Right lobe of liver (tissue), 6 donors: ENCODE measurements around the gene SFRP5. TPM values are rescaled to one million over a fixed set of nuclear protein-coding genes. Genes with fewer than 3 reads are reported as not detected.
A peak's percentile ranks its signal among the peaks of the same experiment; 100 is the strongest.

Experiments used
- ATAC-seq, 4 donors: fragments of 200-7000 bp; cut with Tn5 transposase; one replicate each; pipeline ENCODE4 v1.9.1; 2020; ENCODE audit warnings: mild to moderate bottlenecking in 4 of 4, moderate library complexity in 4 of 4
- DNase-seq, 3 donors: peaks; one replicate each; pipeline ENCODE4 v3.0.0-alpha.2; 2020
- H3K27ac ChIP-seq, 3 donors: fragments of 200-600 bp; one replicate each; pipeline ENCODE4 v1.8.0; 2022
- H3K27me3 ChIP-seq, 2 donors: fragments of 200-600 bp; one replicate each; pipeline ENCODE4 v1.8.0; 2022
- H3K36me3 ChIP-seq, 4 donors: fragments of 200-600 bp; sonication (generic) in 1 of 4; one replicate each; pipeline versions ENCODE4 v1.5.1 to v1.8.0; 2017 to 2022; ENCODE audit warnings: control low read depth in 1 of 4
- H3K4me1 ChIP-seq, 4 donors: fragments of 200-600 bp; sonication (generic) in 1 of 4; one replicate each; pipeline versions ENCODE4 v1.5.1 to v1.8.0; 2017 to 2022; ENCODE audit warnings: control low read depth in 1 of 4
- H3K4me3 ChIP-seq, 3 donors: fragments of 200-600 bp; one replicate each; pipeline ENCODE4 v1.8.0; 2022
- H3K9me3 ChIP-seq, 4 donors: fragments of 200-600 bp; sonication (generic) in 1 of 4; one replicate each; pipeline versions ENCODE4 v1.5.1 to v1.8.0; 2017 to 2022; ENCODE audit warnings: control low read depth in 1 of 4
- POLR2A ChIP-seq: fragments of 450-650 bp; IDR thresholded peaks from one replicate; pipeline ENCODE4 v1.6.1; 2017; ENCODE audit warnings: antibody characterized with exemption, mild to moderate bottlenecking
- WGBS: methylation state at CpG from one replicate; pipeline ENCODE4 v1.1.6; 2018; ENCODE audit warnings: low coverage, low lambda C conversion rate; ENCODE audit not compliant: insufficient coverage; ENCODE audit errors: missing lambda C conversion rate; 5-methylcytosine and 5-hydroxymethylcytosine counted together
- intact Hi-C, 2 donors: fragments of 100-400 bp; cut with DNase I; formaldehyde crosslinking; loops; one replicate each; pipeline versions ENCODE4 v1.11.2 to v1.14.1; 2022
- total RNA-seq, 6 experiments: library from RNA; depleted of rRNA in 2 of 6; stranded (reverse); fragments of >200 nt in 2 of 6; fragmentation: NEBNext Ultra II Directional in 3 of 6; extraction: Animal tissue kit (Norgen Biotek cat#: 25700) in 3 of 6; gene quantifications; one replicate each; pipeline versions ENCODE4 v1.1.0 to v1.2.4, GENCODE V29; 2016 to 2023
- TF ChIP-seq, protein P1 (sequence below), 4 donors: fragments of 200-600 bp in 3 of 4; fragments of 450-650 bp in 1 of 4; IDR thresholded peaks; one replicate each; pipeline versions ENCODE4 v1.5.1 to v1.8.0; 2016 to 2022; ENCODE audit warnings: antibody characterized with exemption in 4 of 4, mild to moderate bottlenecking in 2 of 4
- donor health status: DM: no; HTN: yes; CAD: no.
- donor health status: DM: no; HTN: no; CAD: no.
- donor health status: DM: no; HTN: no; CAD: no.
- donor health status: DM: no; HTN: yes; CAD: no.
- donor health status: DM: no; HTN: yes; CAD: no.

The SFRP5 gene
- total RNA-seq, 6 experiments from 2014 or later = 1.6 to 6.6 (median 4.5) TPM

DNA sequence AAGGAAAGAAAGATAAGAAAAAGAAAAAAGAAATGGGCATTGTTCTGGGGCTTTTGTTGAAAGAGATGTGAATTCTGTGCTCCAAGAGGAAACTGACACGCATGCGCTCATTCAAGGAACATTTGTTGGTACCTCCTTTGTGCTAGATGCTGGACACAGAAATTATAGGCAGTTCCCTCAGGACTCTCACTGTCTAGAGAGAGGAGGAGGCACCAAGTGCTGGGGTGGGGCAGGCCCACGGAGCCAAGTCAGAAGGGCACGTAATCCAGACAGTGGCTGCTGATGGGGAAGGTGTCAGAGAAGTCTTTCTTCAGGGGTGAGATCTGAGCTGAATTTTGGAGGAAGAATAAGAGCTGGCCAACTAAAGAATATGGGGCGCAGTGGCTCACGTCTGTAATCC lies 37.8 kb downstream of the SFRP5 start:
- no peak overlapping the region for H3K27ac ChIP-seq
- intact Hi-C loops = loop anchor here in 1 of 2 donors (10.0 kb wide), 1 partner anchor 59 kb away; no protein-coding TSS in a partner anchor
- DNase-seq (peak in 1 of 3 donors; percentile 4), ATAC-seq (no peak)
- H3K27me3 ChIP-seq = no peaks in the 10 kb centered on the region
- peaks cover 0 to 6% (median 0%) of the 10 kb centered on the region in 4 donors for H3K36me3 ChIP-seq
- H3K9me3 ChIP-seq = no peaks in the 10 kb centered on the region
- WGBS = 81% methylated on average over 5 of the region's 6 CpGs
- H3K4me3 ChIP-seq = no peak overlapping the region
- peaks cover 0 to 15% (median 5%) of the 10 kb centered on the region in 4 donors for H3K4me1 ChIP-seq
- TF ChIP-seq, protein P1, sequence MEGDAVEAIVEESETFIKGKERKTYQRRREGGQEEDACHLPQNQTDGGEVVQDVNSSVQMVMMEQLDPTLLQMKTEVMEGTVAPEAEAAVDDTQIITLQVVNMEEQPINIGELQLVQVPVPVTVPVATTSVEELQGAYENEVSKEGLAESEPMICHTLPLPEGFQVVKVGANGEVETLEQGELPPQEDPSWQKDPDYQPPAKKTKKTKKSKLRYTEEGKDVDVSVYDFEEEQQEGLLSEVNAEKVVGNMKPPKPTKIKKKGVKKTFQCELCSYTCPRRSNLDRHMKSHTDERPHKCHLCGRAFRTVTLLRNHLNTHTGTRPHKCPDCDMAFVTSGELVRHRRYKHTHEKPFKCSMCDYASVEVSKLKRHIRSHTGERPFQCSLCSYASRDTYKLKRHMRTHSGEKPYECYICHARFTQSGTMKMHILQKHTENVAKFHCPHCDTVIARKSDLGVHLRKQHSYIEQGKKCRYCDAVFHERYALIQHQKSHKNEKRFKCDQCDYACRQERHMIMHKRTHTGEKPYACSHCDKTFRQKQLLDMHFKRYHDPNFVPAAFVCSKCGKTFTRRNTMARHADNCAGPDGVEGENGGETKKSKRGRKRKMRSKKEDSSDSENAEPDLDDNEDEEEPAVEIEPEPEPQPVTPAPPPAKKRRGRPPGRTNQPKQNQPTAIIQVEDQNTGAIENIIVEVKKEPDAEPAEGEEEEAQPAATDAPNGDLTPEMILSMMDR (IDR thresholded peaks at IDR 0.05) = no peak
- TF ChIP-seq POLR2A = no peak

DNA sequence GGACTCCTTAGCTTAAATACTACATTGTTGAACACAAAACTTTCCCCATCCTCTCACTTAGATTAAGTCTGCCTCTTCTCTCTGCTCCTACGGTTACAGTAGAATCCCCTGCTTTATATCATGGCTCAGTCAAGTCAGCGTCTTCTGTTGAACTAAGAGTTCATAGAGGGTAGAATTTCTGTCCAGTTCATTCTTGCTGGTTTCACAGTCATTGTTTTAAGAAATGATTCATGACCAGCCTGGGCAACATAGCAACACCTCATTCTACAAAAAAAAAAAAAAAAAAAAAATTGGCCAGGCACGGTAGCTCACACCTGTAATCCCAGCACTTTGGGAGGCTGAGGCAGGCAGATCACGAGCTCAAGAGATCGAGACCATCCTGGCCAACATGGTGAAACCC lies 38.5 kb downstream of the SFRP5 start:
- DNase-seq (no peak), ATAC-seq (no peak)
- Histone ChIP-seq H3K9me3 (no peaks in the 10 kb centered on the region), H3K4me3 (no peak overlapping the region), H3K4me1 (peaks cover 0 to 10% (median 2%) of the 10 kb centered on the region in 4 donors), H3K36me3 (no peaks in the 10 kb centered on the region), H3K27me3 (no peaks in the 10 kb centered on the region), H3K27ac (no peak overlapping the region)
- TF ChIP-seq POLR2A = no peak
- TF ChIP-seq, protein P1 (IDR thresholded peaks at IDR 0.05) = no peak
- WGBS = 70% methylated on average over 4 of the region's 5 CpGs
- intact Hi-C loops = loop anchor here in 1 of 2 donors (10.0 kb wide), 1 partner anchor 58 kb away; no protein-coding TSS in a partner anchor

DNA sequence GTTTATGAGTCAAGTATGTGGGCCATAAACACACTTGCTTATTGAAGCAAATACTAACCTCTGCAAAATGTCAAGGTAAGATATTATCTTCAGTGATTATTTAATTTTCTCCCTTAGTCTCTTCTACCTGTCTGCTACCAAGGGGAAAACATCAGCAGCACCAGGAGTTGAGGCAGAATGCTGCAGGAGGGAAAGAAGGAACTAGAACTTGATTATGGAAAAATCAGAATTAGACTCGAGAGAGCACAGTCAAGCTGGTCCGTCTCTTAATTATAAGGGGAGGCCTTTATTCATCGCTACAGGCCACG lies 39.8 kb downstream of the SFRP5 start:
- no peaks in the 10 kb centered on the region for H3K9me3 ChIP-seq
- TF ChIP-seq, protein P1 (IDR thresholded peaks at IDR 0.05) = peak in 1 of 4 donors; percentile 1
- TF ChIP-seq POLR2A = no peak
- no peaks in the 10 kb centered on the region for H3K27me3 ChIP-seq
- no peaks in the 10 kb centered on the region for H3K36me3 ChIP-seq
- no peak overlapping the region for H3K4me3 ChIP-seq
- H3K4me1 ChIP-seq = peaks cover 0 to 3% (median 0%) of the 10 kb centered on the region in 4 donors
- WGBS = 55% methylated on average over 4 of the region's 4 CpGs
- ATAC-seq (no peak), DNase-seq (no peak)
- intact Hi-C loops = loop anchor here in 1 of 2 donors (10.0 kb wide), 1 partner anchor 57 kb away; no protein-coding TSS in a partner anchor
- H3K27ac ChIP-seq = no peak overlapping the region

DNA sequence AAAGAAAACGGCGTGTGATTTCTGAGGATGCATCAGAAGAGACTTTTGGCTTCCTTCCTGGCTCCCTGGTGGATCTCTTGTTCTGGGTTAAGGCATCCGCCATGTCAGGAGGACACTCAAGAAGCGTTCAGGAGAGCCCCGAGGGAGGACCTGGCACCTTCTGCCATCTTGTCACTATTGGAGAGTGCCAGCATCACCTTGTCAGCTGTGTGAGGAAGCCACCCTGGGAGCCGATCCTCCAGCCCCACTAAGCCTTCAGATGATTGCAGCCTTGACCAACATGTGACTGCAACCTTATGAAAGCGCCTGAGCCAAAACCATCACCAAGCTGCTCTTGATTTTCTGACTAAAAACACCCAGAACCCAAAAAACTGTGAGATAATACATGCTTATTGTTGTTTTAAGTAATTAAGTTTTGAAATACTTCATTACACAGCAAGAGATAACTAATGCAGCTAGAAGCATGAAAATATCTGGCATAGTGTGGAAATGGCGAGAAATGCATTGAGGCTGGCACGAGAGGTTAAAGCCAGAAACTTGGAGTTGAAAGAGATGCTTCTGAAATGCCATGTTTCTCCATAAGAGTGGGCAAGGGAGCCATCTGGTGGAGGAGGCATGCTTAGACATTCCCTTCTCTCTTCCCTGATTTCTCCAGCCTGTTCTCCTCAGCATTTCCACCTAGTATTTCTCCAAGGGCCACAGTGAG lies 40.3 kb downstream of the SFRP5 start:
- Histone ChIP-seq H3K4me3 (no peak overlapping the region), H3K9me3 (no peaks in the 10 kb centered on the region), H3K27ac (no peak overlapping the region), H3K36me3 (no peaks in the 10 kb centered on the region), H3K27me3 (no peaks in the 10 kb centered on the region), H3K4me1 (no peaks in the 10 kb centered on the region)
- intact Hi-C loops = loop anchor here in 1 of 2 donors (10.0 kb wide), 1 partner anchor 57 kb away; no protein-coding TSS in a partner anchor
- TF ChIP-seq, protein P1 (IDR thresholded peaks at IDR 0.05) = peak; percentile 83 to 94 (median 86)
- TF ChIP-seq POLR2A = no peak
- ATAC-seq (peak; percentile 89 to 92 (median 92)), DNase-seq (peak; percentile 31 to 71 (median 49))
- WGBS = 7% methylated on average over 2 of the region's 9 CpGs
